HCT116 (cell line): ENCODE measurements around the gene WHRN. TPM values are rescaled to one million over a fixed set of nuclear protein-coding genes. Genes with fewer than 3 reads are reported as not detected.

ENCODE experiments used
- ATAC-seq: fragments of 200-7000 bp; cut with Tn5 transposase; 2 replicates; pipeline ENCODE4 v1.9.1; 2020; ENCODE audit warnings: mild to moderate bottlenecking, moderate library complexity
- BruUV-seq: library from RNA; stranded (reverse); fragments of 400-500 nt; replicated peaks from 2 replicates; lab custom pipeline; 2021; lab: Mats Ljungman, UMichigan
- CTCF ChIA-PET: fragments of 300-600 bp; sonication (Branson Sonifier 250); formaldehyde crosslinking; loops from one replicate; lab custom pipeline; 2021; ENCODE audit warnings: antibody characterized with exemption; lab: Charles Lee
- POLR2A ChIA-PET: fragments of 300-600, 350-600 bp; sonication (Branson Sonifier 250); formaldehyde crosslinking; loops from one replicate; lab custom pipeline; 2021; ENCODE audit warnings: antibody characterized with exemption; lab: Charles Lee
- RAD21 ChIA-PET, 2 experiments: fragments of 300-600 bp; sonication (Branson Sonifier 250); formaldehyde crosslinking; loops; one replicate each; lab custom pipeline; 2023; ENCODE audit warnings: low total read pairs in 2 of 2; ENCODE audit not compliant: uncharacterized antibody in 2 of 2, unreplicated experiment in 2 of 2, low non-redundant PET in 1 of 2; lab: Charles Lee
- DNase-seq: peaks from one replicate; pipeline ENCODE4 v3.0.0-alpha.2; 2010; ENCODE audit warnings: low read depth, low spot score
- H2AFZ ChIP-seq: fragments of 200-600 bp; shearing (Covaris generic), sonication (generic); 2 replicates; pipeline ENCODE4 v1.6.1; 2017; ENCODE audit warnings: low read depth, mixed run types, mixed read lengths, antibody characterized with exemption, low read length; ENCODE audit not compliant: poor library complexity, severe bottlenecking
- H3K27ac ChIP-seq: 2 replicates; pipeline ENCODE4 v1.5.1; 2012; ENCODE audit warnings: low read depth, low read length
- H3K27me3 ChIP-seq: fragments of 200-600 bp; sonication (generic); 2 replicates; pipeline ENCODE4 v1.6.1; 2016; ENCODE audit warnings: mixed run types, low read length, mixed read lengths; ENCODE audit not compliant: insufficient read depth
- H3K36me3 ChIP-seq, 2 experiments: fragments of 200-500 bp in 1 of 2; fragments of 200-600 bp in 1 of 2; sonication (Bioruptor generic) in 1 of 2; sonication (generic) in 1 of 2; 2 replicates each; pipeline versions ENCODE4 v1.5.1 to v1.6.1; 2014 to 2016; ENCODE audit warnings: low read length in 2 of 2, inconsistent platforms in 1 of 2, mixed read lengths in 1 of 2, mixed run types in 1 of 2; ENCODE audit not compliant: insufficient read depth in 2 of 2, control insufficient read depth in 1 of 2
- H3K4me1 ChIP-seq, 2 experiments: fragments of 200-600 bp in 1 of 2; sonication (generic) in 1 of 2; 2 replicates each; pipeline versions ENCODE4 v1.5.1 to v1.6.1; 2012 to 2017; ENCODE audit warnings: low read length in 2 of 2, inconsistent platforms in 1 of 2, mild to moderate bottlenecking in 1 of 2, mixed read lengths in 1 of 2, mixed run types in 1 of 2, moderate library complexity in 1 of 2; ENCODE audit not compliant: insufficient read depth in 2 of 2, control insufficient read depth in 1 of 2
- H3K4me2 ChIP-seq: fragments of 200-600 bp; sonication (generic); 2 replicates; pipeline ENCODE4 v1.6.1; 2017; ENCODE audit warnings: mixed run types, low read length, mixed read lengths
- H3K4me3 ChIP-seq, 2 experiments: fragments of 200-600 bp in 1 of 2; sonication (generic) in 1 of 2; replicated peaks in 1 of 2; 2 replicates each; pipeline ENCODE4 v1.5.1; 2011 to 2016; ENCODE audit warnings: low read length in 2 of 2, control low read depth in 1 of 2, low read depth in 1 of 2, mild to moderate bottlenecking in 1 of 2, mixed read lengths in 1 of 2, mixed run types in 1 of 2
- H3K79me2 ChIP-seq: fragments of 200-600 bp; sonication (generic); 2 replicates; pipeline ENCODE4 v1.6.1; 2017; ENCODE audit warnings: mild to moderate bottlenecking, mixed run types, low read length, moderate library complexity, mixed read lengths; ENCODE audit not compliant: insufficient read depth
- H3K9ac ChIP-seq: fragments of 200-600 bp; sonication (generic); 2 replicates; pipeline ENCODE4 v1.6.1; 2016; ENCODE audit warnings: low read length, mixed read lengths
- H3K9me2 ChIP-seq: fragments of 200-600 bp; sonication (generic), shearing (Covaris generic); 2 replicates; pipeline ENCODE4 v1.6.1; 2017; ENCODE audit warnings: mixed run types, mild to moderate bottlenecking, moderate library complexity; ENCODE audit not compliant: insufficient read depth
- H3K9me3 ChIP-seq, 2 experiments: fragments of 200-500 bp in 1 of 2; fragments of 200-600 bp in 1 of 2; sonication (Bioruptor generic) in 1 of 2; sonication (generic) in 1 of 2; 2 replicates each; pipeline ENCODE4 v1.6.1; 2014 to 2017; ENCODE audit warnings: low read length in 2 of 2, mixed read lengths in 2 of 2, inconsistent platforms in 1 of 2, low read depth in 1 of 2, mild to moderate bottlenecking in 1 of 2, mixed run types in 1 of 2, moderate library complexity in 1 of 2; ENCODE audit not compliant: control insufficient read depth in 1 of 2, insufficient read depth in 1 of 2
- H4K20me1 ChIP-seq: fragments of 200-600 bp; sonication (generic), shearing (Covaris generic); 2 replicates; pipeline ENCODE4 v1.6.1; 2017; ENCODE audit warnings: mixed run types, mild to moderate bottlenecking, moderate library complexity; ENCODE audit not compliant: insufficient read depth
- CBX3 ChIP-seq: IDR thresholded peaks from 2 replicates; pipeline ENCODE4 v1.6.1; 2012; ENCODE audit warnings: low read depth
- CEBPB ChIP-seq: IDR thresholded peaks from 2 replicates; pipeline ENCODE4 v1.6.1; 2012; ENCODE audit warnings: low read depth
- EGR1 ChIP-seq: IDR thresholded peaks from 2 replicates; pipeline ENCODE4 v1.6.1; 2012; ENCODE audit warnings: low read depth
- ELF1 ChIP-seq: IDR thresholded peaks from 2 replicates; pipeline ENCODE4 v1.6.1; 2012; ENCODE audit warnings: low read depth, borderline replicate concordance
- FOSL1 ChIP-seq: IDR thresholded peaks from 2 replicates; pipeline ENCODE4 v1.6.1; 2012; ENCODE audit warnings: low read depth
- JUND ChIP-seq: IDR thresholded peaks from 2 replicates; pipeline ENCODE4 v1.6.1; 2012
- POLR2A ChIP-seq: IDR thresholded peaks from 2 replicates; pipeline ENCODE4 v1.7.0; 2011; ENCODE audit warnings: borderline replicate concordance; ENCODE audit not compliant: insufficient read depth, insufficient read length; ENCODE audit errors: extremely low read depth
- RAD21 ChIP-seq: IDR thresholded peaks from 2 replicates; pipeline ENCODE4 v1.6.1; 2012; ENCODE audit warnings: low read depth, mild to moderate bottlenecking
- SIN3A ChIP-seq: IDR thresholded peaks from 2 replicates; pipeline ENCODE4 v1.6.1; 2012; ENCODE audit warnings: low read depth
- SP1 ChIP-seq: IDR thresholded peaks from 2 replicates; pipeline ENCODE4 v1.6.1; 2012; ENCODE audit warnings: low read depth
- TCF7L2 ChIP-seq: IDR thresholded peaks from 2 replicates; pipeline ENCODE4 v1.7.0; 2011; ENCODE audit warnings: borderline replicate concordance, inconsistent platforms; ENCODE audit not compliant: insufficient read depth, insufficient read length; ENCODE audit errors: extremely low read depth
- YY1 ChIP-seq: IDR thresholded peaks from 2 replicates; pipeline ENCODE4 v1.6.1; 2011; ENCODE audit warnings: low read length, low read depth, moderate library complexity, mild to moderate bottlenecking; ENCODE audit not compliant: insufficient replicate concordance; ENCODE audit errors: extremely low read depth
- ZFX ChIP-seq: fragments of 450-650 bp; IDR thresholded peaks from 2 replicates; pipeline ENCODE4 v1.6.1; 2017
- ZNF274 ChIP-seq: fragments of 200-500 bp; sonication (Bioruptor generic); IDR thresholded peaks from 2 replicates; pipeline ENCODE4 v1.6.1; 2014; ENCODE audit warnings: mild to moderate bottlenecking, low read depth, low read length, inconsistent platforms
- intact Hi-C: fragments of 100-400 bp; cut with micrococcal nuclease; formaldehyde crosslinking; loops from 2 replicates; pipeline ENCODE4 v1.10.0; 2022
- total RNA-seq: library from RNA; stranded (reverse); gene quantifications from one replicate; pipeline ENCODE4 v1.2.1, GENCODE V29; 2021; ENCODE audit not compliant: unreplicated experiment
- TF ChIP-seq, protein P1 (sequence below), 3 experiments: fragments of 200-600 bp in 1 of 3; sonication (generic) in 1 of 3; IDR thresholded peaks in 2 of 3; conservative IDR thresholded peaks in 1 of 3; 2 replicates each; pipeline ENCODE4 v1.5.1; 2012 to 2017; ENCODE audit warnings: low read depth in 2 of 3, low read length in 2 of 3, antibody characterized with exemption in 1 of 3, borderline replicate concordance in 1 of 3, control low read depth in 1 of 3, mild to moderate bottlenecking in 1 of 3, mixed read lengths in 1 of 3, mixed run types in 1 of 3, moderate library complexity in 1 of 3; ENCODE audit not compliant: insufficient read depth in 1 of 3
- TF ChIP-seq, protein P2 (sequence below): IDR thresholded peaks from 2 replicates; pipeline ENCODE4 v1.6.1; 2011; ENCODE audit warnings: mild to moderate bottlenecking, low read length, moderate library complexity; ENCODE audit not compliant: insufficient replicate concordance; ENCODE audit errors: extremely low read depth
- TF ChIP-seq, protein P3 (sequence below): IDR thresholded peaks from 2 replicates; pipeline ENCODE4 v1.6.1; 2012
- TF ChIP-seq, protein P4 (sequence below): IDR thresholded peaks from 2 replicates; pipeline ENCODE4 v1.6.1; 2012

The WHRN gene
- total RNA-seq, 1 experiment from 2014 or later = 12.8 TPM

DNA sequence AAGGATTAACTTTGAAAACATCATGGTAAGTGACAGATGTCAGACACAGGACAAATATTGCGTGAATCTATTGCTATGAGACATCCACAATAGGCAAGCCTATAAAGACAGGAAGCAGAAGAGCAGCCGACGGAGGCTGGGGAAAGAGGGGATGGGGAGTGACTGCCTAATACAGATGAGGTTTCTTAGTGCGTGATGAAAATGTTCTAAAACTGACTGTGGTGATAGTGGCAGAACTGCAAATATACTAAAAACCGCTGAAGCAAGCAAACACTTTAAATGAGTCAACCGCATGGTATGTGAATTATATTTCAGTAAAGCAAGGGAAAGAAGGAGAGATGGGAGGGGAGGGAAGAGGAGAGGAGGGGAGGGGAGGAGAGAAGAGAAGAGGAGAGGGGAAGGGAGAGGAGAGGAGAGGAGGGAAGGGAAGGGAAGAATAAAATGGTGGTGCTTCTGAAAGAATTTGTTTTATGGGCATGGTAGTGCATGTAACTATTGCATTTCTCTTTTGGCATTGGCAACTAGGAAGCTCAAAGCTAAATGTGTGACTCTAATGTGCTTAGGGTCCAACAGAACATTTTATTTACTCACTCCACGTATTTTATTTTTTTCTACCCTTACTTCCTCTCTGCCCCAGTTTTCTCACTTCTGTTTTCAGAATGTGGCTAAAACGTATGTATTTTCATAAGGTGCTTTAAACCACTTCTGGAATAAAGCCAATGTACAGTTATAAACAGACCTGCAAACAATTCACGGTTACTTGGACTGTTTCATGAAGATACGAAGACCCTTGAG is 138.7 kb downstream of the WHRN start:
- RAD21 ChIA-PET = no interaction called here
- no peak overlapping the region for H2AFZ ChIP-seq
- POLR2A ChIA-PET = no interaction called here
- no peak; the same call in 1 of the 2 replicates for ATAC-seq
- TF ChIP-seq SIN3A (no peak), CBX3 (no peak), RAD21 (no peak), ZFX (no peak), CEBPB (no peak), TCF7L2 (no peak), FOSL1 (no peak), POLR2A (no peak), EGR1 (no peak), ELF1 (no peak), JUND (no peak), YY1 (no peak), SP1 (no peak), ZNF274 (no peak)
- TF ChIP-seq, protein P1, sequence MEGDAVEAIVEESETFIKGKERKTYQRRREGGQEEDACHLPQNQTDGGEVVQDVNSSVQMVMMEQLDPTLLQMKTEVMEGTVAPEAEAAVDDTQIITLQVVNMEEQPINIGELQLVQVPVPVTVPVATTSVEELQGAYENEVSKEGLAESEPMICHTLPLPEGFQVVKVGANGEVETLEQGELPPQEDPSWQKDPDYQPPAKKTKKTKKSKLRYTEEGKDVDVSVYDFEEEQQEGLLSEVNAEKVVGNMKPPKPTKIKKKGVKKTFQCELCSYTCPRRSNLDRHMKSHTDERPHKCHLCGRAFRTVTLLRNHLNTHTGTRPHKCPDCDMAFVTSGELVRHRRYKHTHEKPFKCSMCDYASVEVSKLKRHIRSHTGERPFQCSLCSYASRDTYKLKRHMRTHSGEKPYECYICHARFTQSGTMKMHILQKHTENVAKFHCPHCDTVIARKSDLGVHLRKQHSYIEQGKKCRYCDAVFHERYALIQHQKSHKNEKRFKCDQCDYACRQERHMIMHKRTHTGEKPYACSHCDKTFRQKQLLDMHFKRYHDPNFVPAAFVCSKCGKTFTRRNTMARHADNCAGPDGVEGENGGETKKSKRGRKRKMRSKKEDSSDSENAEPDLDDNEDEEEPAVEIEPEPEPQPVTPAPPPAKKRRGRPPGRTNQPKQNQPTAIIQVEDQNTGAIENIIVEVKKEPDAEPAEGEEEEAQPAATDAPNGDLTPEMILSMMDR (IDR thresholded peaks at IDR 0.05 in 2 of 3, conservative IDR thresholded peaks at IDR 0.05 in 1 of 3; ENCODE audit: borderline replicate concordance in 1 of 3, insufficient read depth in 1 of 3, low read depth in 2 of 3, low read length in 2 of 3) = no peak
- TF ChIP-seq, protein P2, sequence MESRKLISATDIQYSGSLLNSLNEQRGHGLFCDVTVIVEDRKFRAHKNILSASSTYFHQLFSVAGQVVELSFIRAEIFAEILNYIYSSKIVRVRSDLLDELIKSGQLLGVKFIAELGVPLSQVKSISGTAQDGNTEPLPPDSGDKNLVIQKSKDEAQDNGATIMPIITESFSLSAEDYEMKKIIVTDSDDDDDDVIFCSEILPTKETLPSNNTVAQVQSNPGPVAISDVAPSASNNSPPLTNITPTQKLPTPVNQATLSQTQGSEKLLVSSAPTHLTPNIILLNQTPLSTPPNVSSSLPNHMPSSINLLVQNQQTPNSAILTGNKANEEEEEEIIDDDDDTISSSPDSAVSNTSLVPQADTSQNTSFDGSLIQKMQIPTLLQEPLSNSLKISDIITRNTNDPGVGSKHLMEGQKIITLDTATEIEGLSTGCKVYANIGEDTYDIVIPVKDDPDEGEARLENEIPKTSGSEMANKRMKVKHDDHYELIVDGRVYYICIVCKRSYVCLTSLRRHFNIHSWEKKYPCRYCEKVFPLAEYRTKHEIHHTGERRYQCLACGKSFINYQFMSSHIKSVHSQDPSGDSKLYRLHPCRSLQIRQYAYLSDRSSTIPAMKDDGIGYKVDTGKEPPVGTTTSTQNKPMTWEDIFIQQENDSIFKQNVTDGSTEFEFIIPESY = no peak
- TF ChIP-seq, protein P3, sequence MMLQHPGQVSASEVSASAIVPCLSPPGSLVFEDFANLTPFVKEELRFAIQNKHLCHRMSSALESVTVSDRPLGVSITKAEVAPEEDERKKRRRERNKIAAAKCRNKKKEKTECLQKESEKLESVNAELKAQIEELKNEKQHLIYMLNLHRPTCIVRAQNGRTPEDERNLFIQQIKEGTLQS = no peak
- TF ChIP-seq, protein P4, sequence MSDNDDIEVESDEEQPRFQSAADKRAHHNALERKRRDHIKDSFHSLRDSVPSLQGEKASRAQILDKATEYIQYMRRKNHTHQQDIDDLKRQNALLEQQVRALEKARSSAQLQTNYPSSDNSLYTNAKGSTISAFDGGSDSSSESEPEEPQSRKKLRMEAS = no peak
- TF ChIP-seq, all 23 proteins: peak for 0
- H3K9ac ChIP-seq = no peak overlapping the region
- peaks cover 0 to 8% of the 10 kb centered on the region in 2 experiments; a peak in 2 of 4 replicates for H3K4me1 ChIP-seq
- BruUV-seq = no TSS peak
- no peaks in the 10 kb centered on the region for H3K79me2 ChIP-seq
- no peaks in the 10 kb centered on the region for H4K20me1 ChIP-seq
- no peak overlapping the region for H3K27ac ChIP-seq
- intact Hi-C loops = no loop called here
- H3K9me2 ChIP-seq = no peaks in the 10 kb centered on the region
- DNase-seq = no peak
- no peaks in the 10 kb centered on the region for H3K9me3 ChIP-seq
- H3K4me2 ChIP-seq = no peak overlapping the region
- H3K4me3 ChIP-seq = no peak overlapping the region
- H3K36me3 ChIP-seq = no peaks in the 10 kb centered on the region
- CTCF ChIA-PET = interaction anchor here (0.9 kb wide), 1 partner anchor 38 kb away, joined by 3 read pairs; no protein-coding TSS in a partner anchor
- H3K27me3 ChIP-seq = no peaks in the 10 kb centered on the region
